Right atrium auricular region (tissue), 2 donors: ENCODE results near the gene IER3. TPM values are rescaled to one million over a fixed set of nuclear protein-coding genes. Genes with fewer than 3 reads are reported as not detected.

Experiments
- DNase-seq: peaks from one replicate; pipeline ENCODE4 v3.0.0-alpha.2; 2019; ENCODE audit warnings: low spot score
- H3K27ac ChIP-seq, 2 donors: fragments of 200-600 bp; sonication (generic); 1 replicate in 1 of 2; 2 replicates in 1 of 2; pipeline ENCODE4 v1.5.1; 2016 to 2019
- H3K27me3 ChIP-seq, 2 donors: fragments of 200-600 bp; sonication (generic); one replicate each; pipeline versions ENCODE4 v1.5.1 to v1.6.0; 2017 to 2019
- H3K36me3 ChIP-seq: fragments of 200-600 bp; sonication (generic); one replicate; pipeline ENCODE4 v1.5.1; 2016
- H3K4me1 ChIP-seq, 2 donors: fragments of 200-600 bp; sonication (generic); one replicate each; pipeline versions ENCODE4 v1.5.1 to v1.6.0; 2017 to 2019
- H3K4me3 ChIP-seq, 2 donors: fragments of 200-600 bp; sonication (generic); 1 replicate in 1 of 2; 2 replicates in 1 of 2; pipeline ENCODE4 v1.5.1; 2017 to 2019; ENCODE audit warnings: mild to moderate bottlenecking in 1 of 2, moderate library complexity in 1 of 2
- H3K9me3 ChIP-seq, 2 donors: fragments of 200-600 bp; sonication (generic); one replicate each; pipeline ENCODE4 v1.5.1; 2019
- total RNA-seq, 2 donors: library from RNA; depleted of rRNA; stranded (reverse); fragments of >200 nt; gene quantifications; one replicate each; pipeline ENCODE4 v1.1.0, GENCODE V29; 2016
- TF ChIP-seq, protein P1 (sequence below), 2 donors: fragments of 200-600 bp; sonication (generic); IDR thresholded peaks; one replicate each; pipeline ENCODE4 v1.5.1; 2019; ENCODE audit warnings: antibody characterized with exemption in 2 of 2

IER3 gene
- total RNA-seq, 2 donors from 2014 or later = 43.6 to 144 TPM

DNA sequence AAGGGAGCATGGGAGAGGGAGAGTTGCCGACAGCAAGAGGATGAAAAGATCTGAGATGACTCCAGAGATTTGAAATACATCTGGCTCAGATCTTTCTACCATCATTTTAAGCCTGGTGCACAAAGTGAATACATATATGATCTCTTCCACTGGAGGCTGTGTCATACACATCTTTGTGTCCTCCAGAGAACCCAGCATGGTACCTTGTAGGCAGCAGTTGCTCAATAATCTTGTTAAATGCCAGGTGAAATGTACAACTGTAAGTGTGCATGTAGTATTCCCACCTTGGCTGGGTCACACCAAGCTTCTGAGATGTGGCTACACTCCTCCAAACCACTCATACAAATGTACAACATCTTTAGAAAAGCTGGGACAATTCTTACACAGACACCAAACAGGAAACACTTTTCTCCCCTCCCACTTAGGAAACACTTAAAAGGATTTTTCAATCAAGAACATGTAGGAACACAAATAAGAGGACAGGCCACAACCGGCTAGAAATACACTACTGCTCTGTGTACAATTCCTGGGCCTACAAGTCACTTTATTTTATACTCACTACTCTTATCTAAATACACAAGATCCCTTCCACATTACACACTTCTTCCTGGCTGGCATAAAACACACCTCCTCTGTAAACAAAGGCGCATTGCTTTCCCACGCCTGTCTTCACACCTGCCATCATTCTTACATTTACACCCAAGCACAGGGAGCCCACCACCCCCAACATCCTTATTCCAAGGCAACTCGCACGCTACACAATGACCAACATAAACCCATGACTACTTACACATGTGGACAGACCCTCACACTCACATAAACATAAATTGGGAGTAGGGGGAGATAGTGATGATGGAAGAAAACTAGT lies 3.8 kb upstream of the IER3 start:
- H3K27ac ChIP-seq = peak overlapping the region; percentile 18 to 21
- no peaks in the 10 kb centered on the region for H3K36me3 ChIP-seq
- H3K4me1 ChIP-seq = peaks cover 0 to 48% of the 10 kb centered on the region in 2 donors
- TF ChIP-seq, protein P1, sequence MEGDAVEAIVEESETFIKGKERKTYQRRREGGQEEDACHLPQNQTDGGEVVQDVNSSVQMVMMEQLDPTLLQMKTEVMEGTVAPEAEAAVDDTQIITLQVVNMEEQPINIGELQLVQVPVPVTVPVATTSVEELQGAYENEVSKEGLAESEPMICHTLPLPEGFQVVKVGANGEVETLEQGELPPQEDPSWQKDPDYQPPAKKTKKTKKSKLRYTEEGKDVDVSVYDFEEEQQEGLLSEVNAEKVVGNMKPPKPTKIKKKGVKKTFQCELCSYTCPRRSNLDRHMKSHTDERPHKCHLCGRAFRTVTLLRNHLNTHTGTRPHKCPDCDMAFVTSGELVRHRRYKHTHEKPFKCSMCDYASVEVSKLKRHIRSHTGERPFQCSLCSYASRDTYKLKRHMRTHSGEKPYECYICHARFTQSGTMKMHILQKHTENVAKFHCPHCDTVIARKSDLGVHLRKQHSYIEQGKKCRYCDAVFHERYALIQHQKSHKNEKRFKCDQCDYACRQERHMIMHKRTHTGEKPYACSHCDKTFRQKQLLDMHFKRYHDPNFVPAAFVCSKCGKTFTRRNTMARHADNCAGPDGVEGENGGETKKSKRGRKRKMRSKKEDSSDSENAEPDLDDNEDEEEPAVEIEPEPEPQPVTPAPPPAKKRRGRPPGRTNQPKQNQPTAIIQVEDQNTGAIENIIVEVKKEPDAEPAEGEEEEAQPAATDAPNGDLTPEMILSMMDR (IDR thresholded peaks at IDR 0.05) = no peak
- no peaks in the 10 kb centered on the region for H3K27me3 ChIP-seq
- no peak overlapping the region for H3K4me3 ChIP-seq
- no peaks in the 10 kb centered on the region for H3K9me3 ChIP-seq
- DNase-seq = no peak

DNA sequence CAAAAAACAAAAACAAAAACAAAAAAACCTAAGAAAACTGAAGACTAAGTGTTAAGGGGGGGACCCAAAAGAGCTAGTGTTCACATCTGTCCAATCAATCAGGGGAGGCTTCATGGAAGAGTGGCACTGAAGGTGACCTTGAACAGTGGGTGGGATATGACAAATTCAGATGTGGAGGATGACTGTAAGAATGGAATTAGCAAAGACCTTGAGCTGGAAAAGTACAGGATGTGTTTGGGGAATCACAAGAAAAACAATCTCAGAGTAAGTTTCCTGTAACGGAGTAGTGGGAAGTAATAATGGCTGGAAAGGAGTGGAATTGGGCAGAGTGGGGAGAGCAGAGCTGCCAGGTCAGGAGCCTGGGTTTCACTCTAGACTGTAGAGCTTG lies 2.9 kb upstream of the IER3 start:
- TF ChIP-seq, protein P1 (IDR thresholded peaks at IDR 0.05) = no peak
- H3K27ac ChIP-seq = peak overlapping the region in 1 of 2 donors; percentile 21

DNA sequence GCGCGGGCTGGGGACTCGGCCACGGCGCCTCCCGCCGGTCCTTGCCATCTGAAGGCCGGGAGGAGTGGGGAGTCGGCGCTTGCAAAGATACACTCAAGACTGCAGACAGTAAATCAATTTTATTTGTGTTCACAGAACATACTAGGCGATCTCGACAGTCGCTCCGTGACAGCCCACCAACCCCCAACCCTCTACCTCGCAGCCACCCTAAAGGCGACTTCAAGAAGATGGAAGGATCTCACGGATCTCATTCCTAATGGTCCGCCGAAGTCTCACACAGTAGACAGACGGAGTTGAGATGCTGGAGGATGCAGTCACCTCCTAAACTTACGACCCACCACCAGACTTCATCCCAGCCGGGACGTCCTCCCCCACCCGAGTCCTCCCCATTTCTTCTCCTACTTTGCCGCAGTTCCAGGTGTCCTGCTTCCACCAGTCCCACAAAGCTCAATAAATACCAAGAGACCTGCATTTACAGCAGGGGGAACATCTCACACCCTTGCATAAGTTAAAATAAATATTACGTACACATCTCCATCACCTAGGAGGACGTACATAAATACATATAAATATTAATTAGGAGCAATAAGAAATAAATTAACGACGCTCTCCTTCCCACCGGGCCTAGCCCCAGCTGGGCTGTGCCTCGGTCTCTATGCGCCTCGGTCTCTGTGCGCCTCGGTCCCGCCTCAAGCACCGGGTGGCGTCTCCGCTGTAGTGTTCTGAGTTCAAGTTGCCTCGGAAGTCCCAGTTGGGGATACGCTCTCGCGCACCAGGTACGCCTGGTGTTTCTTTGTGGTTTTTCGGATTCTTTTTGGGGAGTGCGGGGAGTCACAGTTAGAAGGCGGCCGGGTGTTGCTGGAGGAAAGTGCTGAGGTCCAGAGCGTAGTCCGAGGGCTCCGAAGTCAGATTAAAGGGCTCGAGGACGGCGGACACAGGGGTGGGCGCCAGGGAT lies 971 bp downstream of the IER3 start:
- Histone ChIP-seq H3K27ac (peak overlapping the region; percentile 94 to 95), H3K36me3 (peaks cover 29% of the 10 kb centered on the region), H3K4me3 (peak overlapping the region; percentile 79 to 90), H3K4me1 (peaks cover 0 to 53% of the 10 kb centered on the region in 2 donors), H3K27me3 (no peaks in the 10 kb centered on the region), H3K9me3 (no peaks in the 10 kb centered on the region)
- TF ChIP-seq, protein P1 (IDR thresholded peaks at IDR 0.05) = no peak
- no peak for DNase-seq

More for the DNA sequence above, 2.9 kb upstream of the IER3 start:
- Histone ChIP-seq H3K36me3 (no peaks in the 10 kb centered on the region), H3K4me1 (peaks cover 0 to 40% of the 10 kb centered on the region in 2 donors), H3K4me3 (no peak overlapping the region), H3K9me3 (no peaks in the 10 kb centered on the region), H3K27me3 (no peaks in the 10 kb centered on the region)
- no peak for DNase-seq

DNA sequence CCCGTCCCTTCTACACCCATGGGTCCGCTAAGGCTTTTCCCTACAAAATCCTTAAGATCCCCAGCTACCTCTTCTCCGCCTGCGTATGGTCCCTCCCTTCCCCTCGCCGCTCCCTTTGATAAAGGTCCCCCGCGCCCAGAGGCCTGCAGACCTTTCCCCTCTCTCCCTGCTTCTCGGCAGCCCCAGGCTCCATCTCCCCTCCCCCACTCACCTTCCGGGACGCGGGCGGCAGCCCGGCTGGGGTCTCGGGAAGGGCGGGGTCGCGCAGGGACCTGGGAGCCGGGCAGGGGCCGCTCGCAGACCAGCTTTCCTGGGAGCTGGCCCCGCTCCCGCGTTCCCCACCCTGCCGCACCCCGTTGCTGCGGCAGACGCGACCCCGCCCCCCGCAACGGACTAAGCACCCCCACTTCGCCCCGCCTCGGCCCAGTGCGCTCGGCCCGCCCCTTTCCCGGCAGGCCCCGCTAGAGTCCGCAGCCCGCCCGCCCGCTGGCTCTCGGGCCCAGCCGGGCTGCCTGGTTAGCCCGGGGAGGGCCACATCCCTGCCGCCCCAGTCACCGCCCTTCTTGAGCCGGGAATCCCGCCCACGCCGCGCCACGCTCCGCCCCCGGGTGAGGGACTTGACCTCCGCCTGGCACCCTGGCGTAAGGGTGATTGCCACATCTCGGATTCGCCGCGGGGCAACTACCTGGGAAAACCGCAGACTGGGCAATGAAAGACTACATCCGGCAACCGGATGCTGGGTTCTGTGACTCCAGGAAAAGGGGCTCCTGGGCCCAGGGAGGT lies 1.8 kb downstream of the IER3 start, which contains the start of gene FLOT1:
Gene FLOT1, minus strand, starts transcription at position 372 of the 783 bp plus-strand sequence. CDS start 498 bp downstream, outside the sequence.
- peak; percentile 99 for DNase-seq
- Histone ChIP-seq H3K27me3 (no peaks in the 10 kb centered on the region), H3K27ac (peak within 1 kb of the TSS; percentile 94 to 95), H3K9me3 (no peaks in the 10 kb centered on the region), H3K36me3 (peaks cover 37% of the 10 kb centered on the region), H3K4me1 (peaks cover 0 to 51% of the 10 kb centered on the region in 2 donors), H3K4me3 (peak within 1 kb of the TSS; percentile 79 to 90)
- TF ChIP-seq, protein P1 (IDR thresholded peaks at IDR 0.05) = no peak

DNA sequence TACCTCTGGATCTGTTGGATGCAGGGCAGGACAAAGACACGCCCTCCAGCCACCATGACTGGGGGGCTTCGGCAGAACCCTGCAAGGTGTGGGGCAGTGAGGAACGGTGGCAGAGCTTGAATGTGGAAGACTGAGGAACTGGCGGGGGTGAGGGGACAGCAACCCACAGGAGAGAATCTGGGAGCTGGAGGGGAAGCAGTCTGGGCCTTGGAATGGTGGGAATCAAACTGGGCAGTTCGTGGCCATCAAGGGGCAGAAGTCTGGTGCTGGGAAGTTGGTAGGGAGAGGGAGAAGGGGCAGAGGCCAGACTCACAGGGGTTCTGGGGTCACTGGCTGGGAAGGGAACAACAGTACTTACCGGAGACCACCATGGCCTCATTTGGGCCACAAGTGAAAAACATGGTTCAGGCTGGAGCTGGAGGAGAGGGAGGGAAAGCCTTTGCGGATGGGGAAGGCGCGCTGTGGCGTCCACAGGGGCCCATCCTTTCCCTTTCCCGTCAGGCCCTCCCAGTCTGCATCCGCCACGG lies 2.5 kb downstream of the IER3 start:
- Histone ChIP-seq H3K9me3 (no peaks in the 10 kb centered on the region), H3K4me1 (peaks cover 0 to 55% of the 10 kb centered on the region in 2 donors), H3K27me3 (no peaks in the 10 kb centered on the region), H3K27ac (peak overlapping the region; percentile 94 to 95), H3K4me3 (peak overlapping the region; percentile 79 to 90), H3K36me3 (peaks cover 44% of the 10 kb centered on the region)
- TF ChIP-seq, protein P1 (IDR thresholded peaks at IDR 0.05) = no peak
- DNase-seq = no peak
